ENCODE measurements around the gene NANOS1. TPM values are rescaled to one million over a fixed set of nuclear protein-coding genes. Genes with fewer than 3 reads are reported as not detected.
A peak's percentile ranks its signal among the peaks of the same experiment; 100 is the strongest.

NANOS1 gene
- total RNA-seq, 2 experiments from 2014 or later = 0.16 TPM; not detected in 1

DNA sequence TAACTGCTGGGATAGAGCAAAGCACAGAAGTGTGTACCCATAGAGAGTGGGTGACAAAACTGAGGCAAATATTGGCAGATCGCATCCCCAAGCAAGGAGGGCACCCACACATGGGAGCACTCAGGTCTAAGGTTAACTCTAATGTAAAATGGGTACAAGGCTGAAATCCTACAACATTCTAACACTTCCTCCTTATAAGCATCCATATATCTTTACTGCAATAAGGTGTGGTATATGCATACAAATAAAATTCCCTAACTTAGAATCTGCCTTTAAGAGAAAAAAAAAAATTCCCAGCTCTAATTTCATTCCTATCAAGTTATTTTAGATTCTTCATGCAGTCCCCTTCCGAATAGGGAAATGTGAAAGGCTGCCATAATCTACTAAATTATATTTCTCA is 32.4 kb downstream of the NANOS1 start:
- no peak overlapping the region for H3K4me3 Mint-ChIP-seq
- H3K27ac Mint-ChIP-seq = no peak overlapping the region
- DNase-seq = no peak
- peaks cover 57% of the 10 kb centered on the region for H3K36me3 Mint-ChIP-seq
- H3K4me1 Mint-ChIP-seq = peaks cover 18% of the 10 kb centered on the region
- no peaks in the 10 kb centered on the region for H3K9me3 Mint-ChIP-seq
- no peaks in the 10 kb centered on the region for H3K27me3 Mint-ChIP-seq

DNA sequence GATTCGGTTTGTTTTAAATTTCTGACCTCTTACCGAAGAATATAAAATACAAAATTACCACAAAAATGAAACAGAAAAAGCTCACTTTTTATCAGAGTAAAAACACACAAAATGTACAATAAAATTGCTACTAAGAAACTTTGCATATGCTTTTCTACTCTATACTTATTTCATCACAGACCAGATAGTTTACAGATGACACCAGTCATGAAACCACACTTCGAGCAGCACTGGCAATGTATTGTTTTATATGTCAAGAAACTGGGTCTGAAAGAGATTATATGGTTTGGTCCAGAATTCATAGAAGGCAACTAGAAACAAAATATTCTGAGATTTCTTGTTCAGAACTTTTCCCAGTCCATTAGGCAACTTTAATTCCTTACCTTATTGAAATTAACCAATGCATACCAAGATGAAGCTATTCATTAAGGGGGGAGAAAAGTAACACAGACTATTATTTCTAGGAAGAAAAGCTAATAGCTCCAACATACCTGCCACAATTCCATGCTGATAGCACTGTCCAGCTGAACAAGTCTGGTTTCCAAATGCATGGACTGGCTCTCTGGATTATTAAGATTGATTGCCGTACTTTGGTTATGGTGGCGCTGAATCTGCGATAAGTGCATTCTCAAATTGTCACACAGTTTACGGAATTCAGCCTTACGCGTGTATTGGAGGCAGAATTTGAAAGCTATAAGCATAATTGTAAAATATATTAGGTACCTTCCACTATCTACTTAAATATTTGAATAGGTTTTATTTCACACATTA is 41.1 kb downstream of the NANOS1 start:
- Mint-ChIP-seq H3K27ac (no peak overlapping the region), H3K4me1 (peaks cover 29% of the 10 kb centered on the region), H3K4me3 (no peak overlapping the region), H3K9me3 (no peaks in the 10 kb centered on the region), H3K36me3 (peaks cover 49% of the 10 kb centered on the region), H3K27me3 (no peaks in the 10 kb centered on the region)
- no peak for DNase-seq

DNA sequence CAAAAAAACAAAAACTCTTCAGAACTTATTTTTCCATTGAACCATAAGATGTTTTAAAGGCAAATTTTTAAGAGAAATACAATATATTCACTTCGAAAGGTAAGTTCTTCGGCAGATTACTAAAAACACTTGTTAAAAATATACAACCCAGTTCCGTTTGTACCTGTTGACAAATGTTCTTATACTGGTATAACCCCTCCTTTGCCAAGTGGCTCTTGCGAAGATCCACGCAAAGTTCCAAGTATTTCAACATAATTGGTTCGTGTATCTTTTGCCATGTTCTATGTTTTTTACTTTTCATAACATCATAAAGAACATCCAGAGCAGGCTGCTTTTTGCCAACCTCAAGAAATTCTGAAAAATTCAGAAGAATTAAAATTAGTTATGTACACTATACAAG is 44.1 kb downstream of the NANOS1 start:
- no peak overlapping the region for H3K27ac Mint-ChIP-seq
- peaks cover 55% of the 10 kb centered on the region for H3K36me3 Mint-ChIP-seq
- H3K4me1 Mint-ChIP-seq = peaks cover 44% of the 10 kb centered on the region
- H3K9me3 Mint-ChIP-seq = no peaks in the 10 kb centered on the region
- no peak for DNase-seq
- H3K27me3 Mint-ChIP-seq = no peaks in the 10 kb centered on the region
- no peak overlapping the region for H3K4me3 Mint-ChIP-seq

DNA sequence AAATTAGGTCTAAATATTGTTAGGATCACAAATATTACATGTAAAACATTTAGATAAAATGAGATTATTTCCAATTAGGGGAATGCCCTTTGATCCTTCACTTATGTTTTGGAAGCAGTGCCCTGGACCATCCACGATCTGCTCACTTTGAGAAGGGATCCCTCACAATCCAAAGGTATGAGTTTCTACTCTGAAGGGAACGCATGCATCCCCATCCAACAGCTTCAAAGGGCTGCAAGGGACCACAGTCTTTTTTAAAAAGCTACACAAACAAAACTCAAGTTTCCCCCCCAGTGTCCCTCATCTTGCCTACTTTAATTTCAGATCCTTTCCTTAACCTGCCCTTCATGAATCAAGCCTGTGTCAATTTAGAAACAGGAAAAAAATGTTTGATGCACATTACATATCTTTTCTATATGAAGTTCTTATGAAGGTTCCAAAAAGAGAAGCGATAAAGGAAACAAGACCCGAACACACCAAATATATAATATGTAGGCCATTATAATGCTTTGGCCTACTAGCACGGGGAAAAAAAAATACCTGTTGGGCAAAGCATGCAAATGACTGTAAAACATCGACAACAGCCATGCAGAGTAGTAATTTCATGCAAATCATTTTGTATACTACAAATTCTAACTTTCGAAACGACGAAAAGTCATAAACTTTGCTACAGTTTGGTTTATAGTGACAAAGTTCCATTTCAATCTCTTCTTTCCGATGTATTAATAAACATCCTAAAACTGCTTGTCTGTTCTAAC is 49.1 kb downstream of the NANOS1 start:
- H3K27ac Mint-ChIP-seq = peak overlapping the region; percentile 93
- DNase-seq = no peak
- H3K4me3 Mint-ChIP-seq = peak overlapping the region; percentile 96
- peaks cover 35% of the 10 kb centered on the region for H3K4me1 Mint-ChIP-seq
- no peaks in the 10 kb centered on the region for H3K27me3 Mint-ChIP-seq
- H3K36me3 Mint-ChIP-seq = peaks cover 43% of the 10 kb centered on the region
- H3K9me3 Mint-ChIP-seq = no peaks in the 10 kb centered on the region

DNA sequence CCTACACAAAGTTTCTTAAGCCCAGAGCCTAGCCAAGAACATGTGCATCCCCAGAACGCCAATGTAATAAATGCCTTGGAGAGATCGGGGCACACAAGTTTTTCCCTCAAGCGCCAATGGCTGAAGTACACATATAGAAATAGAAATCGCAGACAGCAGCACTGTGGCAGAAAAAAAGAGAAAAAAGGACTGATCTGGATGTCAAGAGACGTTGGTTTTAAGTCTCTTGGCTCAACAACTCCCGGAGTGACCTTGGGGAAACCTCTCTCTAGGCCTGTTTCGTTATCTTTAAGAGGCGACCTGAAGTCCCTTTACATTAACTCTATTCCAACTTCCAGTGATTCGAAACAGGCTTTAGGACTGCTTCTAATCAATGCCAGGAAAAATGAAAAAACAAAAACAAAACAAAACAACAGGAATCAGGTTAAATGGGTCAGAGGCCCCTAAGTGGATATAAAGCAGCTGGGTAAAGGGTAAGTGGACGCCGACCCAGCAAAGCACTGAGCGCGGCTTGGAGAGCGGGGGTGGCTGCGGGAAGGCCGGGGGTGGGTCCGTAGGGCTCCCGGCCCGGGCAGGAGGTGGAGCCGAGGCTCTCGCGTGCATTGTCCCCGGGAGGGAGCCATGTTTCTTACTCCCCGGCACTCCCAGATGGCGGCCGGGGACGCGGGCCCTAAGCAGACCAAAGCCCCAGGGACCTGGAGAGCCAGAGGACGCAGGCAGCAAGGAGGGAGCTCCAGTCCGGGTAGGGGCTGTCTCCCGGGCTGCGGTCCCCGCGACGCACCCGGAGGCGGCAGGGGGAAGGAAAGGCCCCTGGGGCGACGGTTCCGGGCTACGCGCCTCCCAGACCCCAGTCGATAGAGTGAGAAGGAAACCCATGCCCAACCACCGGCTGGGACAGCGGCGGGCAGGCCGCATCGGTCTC is 50.3 kb downstream of the NANOS1 start:
- peak; percentile 80 for DNase-seq
- Mint-ChIP-seq H3K36me3 (peaks cover 42% of the 10 kb centered on the region), H3K4me3 (peak overlapping the region; percentile 96), H3K27ac (peak overlapping the region; percentile 93), H3K27me3 (no peaks in the 10 kb centered on the region), H3K9me3 (no peaks in the 10 kb centered on the region), H3K4me1 (peaks cover 30% of the 10 kb centered on the region)

DNA sequence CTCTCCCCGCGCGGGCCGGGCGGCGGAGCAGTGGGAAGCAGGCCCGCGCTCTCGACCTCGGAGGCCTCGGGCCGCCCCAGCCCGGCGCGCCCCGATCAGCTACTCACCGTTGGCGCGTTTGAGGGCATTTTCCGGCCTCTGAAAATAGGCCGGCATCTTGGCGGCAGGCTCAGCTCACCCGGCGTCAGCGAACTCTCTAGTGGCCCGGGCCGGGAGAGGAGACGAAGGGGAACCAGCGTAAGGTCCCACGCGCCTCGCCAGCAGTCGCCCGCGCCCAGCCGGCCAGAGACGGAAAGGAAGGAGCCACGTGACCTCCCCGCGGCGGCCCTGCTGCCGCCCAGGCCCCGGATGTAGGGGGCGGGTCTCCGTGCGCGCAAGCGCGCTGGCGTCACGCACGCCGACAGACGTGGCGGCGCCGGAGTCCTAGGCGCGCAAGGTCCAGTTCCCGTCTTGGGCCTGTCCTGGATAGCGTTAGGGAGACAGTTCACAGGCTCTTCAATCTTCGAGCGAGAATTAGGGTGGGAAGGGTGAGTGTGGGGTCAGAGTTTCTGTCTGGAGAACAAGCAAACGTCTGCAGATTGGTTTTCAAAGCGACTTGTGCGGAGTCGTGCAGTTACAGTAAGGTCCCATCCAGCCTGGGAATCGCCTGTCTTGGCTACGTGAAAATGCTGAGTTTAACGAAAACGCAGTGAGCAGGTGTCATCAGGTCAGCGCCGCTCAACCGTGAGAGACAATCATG is 51.2 kb downstream of the NANOS1 start, which contains the start of gene EIF3A:
Gene EIF3A (minus strand): TSS at position 297 of the 739 bp plus-strand sequence. CDS start 141 bp downstream, at position 156.
- Mint-ChIP-seq H3K36me3 (peaks cover 39% of the 10 kb centered on the region), H3K4me3 (peak within 1 kb of the TSS; percentile 96), H3K9me3 (no peaks in the 10 kb centered on the region), H3K27me3 (no peaks in the 10 kb centered on the region), H3K4me1 (peaks cover 25% of the 10 kb centered on the region), H3K27ac (peak within 1 kb of the TSS; percentile 93)
- DNase-seq = peak; percentile 95

Other genes with a start within 250 kb of the NANOS1 start
- 100 to 1,000 TPM; 160 to 163 TPM for gene EIF3A, start 51.1 kb downstream of the NANOS1 start, total RNA-seq
- 10 to 100 TPM; 14.6 to 17.8 TPM for gene DENND10, start 74.4 kb downstream of the NANOS1 start, total RNA-seq
- 10 to 100 TPM; 63.4 to 63.8 TPM for gene SFXN4, start 136.0 kb downstream of the NANOS1 start, total RNA-seq
- 100 to 1,000 TPM; 232 to 249 TPM for gene PRDX3, start 149.1 kb downstream of the NANOS1 start, total RNA-seq
- 10 to 100 TPM; 12.8 TPM for gene GRK5, start 177.9 kb downstream of the NANOS1 start, total RNA-seq

Measured in activated naive CD8-positive, alpha-beta T cell treated with anti-CD3 and anti-CD28 coated beads for 36 hours (primary cell).